ENCODE results near the gene KRT15.

Gene KRT15

DNA sequence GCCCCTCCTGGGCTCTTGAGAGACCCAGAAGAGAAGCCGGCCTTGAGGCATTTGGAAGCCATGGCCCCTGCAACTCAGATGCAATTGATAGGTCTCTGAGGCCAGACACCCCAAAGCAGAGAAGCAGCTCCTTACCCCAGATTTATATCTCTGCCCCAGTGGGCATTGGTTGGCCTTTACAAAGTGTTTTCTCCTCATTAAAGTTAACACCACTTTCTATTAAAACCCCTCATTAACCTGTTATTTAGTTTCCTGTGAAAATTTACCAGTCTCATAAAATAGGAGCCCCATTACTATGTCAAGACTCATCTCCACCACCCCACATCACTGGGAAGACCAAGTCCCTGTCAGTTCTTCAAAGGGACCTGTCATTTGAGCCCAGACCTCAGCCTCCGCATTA, 37.7 kb downstream of the KRT15 start, which contains the start of gene KRT35:
TSS of gene KRT35 (minus strand) at position 116 of the 400 bp plus-strand sequence. CDS start at position 62, 54 bp downstream.
- DNase-seq (ENCODE audit: low read depth) = no peak
- TF ChIP-seq, protein P1, sequence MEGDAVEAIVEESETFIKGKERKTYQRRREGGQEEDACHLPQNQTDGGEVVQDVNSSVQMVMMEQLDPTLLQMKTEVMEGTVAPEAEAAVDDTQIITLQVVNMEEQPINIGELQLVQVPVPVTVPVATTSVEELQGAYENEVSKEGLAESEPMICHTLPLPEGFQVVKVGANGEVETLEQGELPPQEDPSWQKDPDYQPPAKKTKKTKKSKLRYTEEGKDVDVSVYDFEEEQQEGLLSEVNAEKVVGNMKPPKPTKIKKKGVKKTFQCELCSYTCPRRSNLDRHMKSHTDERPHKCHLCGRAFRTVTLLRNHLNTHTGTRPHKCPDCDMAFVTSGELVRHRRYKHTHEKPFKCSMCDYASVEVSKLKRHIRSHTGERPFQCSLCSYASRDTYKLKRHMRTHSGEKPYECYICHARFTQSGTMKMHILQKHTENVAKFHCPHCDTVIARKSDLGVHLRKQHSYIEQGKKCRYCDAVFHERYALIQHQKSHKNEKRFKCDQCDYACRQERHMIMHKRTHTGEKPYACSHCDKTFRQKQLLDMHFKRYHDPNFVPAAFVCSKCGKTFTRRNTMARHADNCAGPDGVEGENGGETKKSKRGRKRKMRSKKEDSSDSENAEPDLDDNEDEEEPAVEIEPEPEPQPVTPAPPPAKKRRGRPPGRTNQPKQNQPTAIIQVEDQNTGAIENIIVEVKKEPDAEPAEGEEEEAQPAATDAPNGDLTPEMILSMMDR (conservative IDR thresholded peaks at IDR 0.05; ENCODE audit: low read depth, low read length) = no peak
- no peak within 1 kb of the TSS for H3K4me3 ChIP-seq (ENCODE audit: low read depth, low read length)

DNA sequence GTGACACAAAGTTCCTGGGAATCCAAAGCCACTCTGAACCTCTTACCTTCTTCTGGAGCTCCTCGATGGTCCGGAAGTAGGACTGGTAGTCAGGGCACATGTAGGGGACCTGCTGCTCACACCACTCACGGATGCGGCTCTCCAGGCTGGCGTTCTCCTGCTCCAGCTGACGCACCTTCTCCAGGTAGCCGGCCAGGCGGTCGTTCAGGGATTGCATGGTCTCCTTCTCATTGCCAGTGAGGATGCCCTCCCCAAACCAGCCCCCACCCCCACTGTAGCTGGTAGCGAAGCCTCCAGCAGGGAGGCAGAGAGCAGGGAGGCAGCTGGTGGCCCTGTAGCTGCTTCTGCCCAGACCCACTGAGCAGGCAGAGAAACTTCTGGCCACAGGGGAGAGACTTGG, 38.1 kb downstream of the KRT15 start:
- no peak for DNase-seq (ENCODE audit: low read depth)
- no peak overlapping the region for H3K4me3 ChIP-seq (ENCODE audit: low read depth, low read length)
- TF ChIP-seq, protein P1 (conservative IDR thresholded peaks at IDR 0.05; ENCODE audit: low read depth, low read length) = no peak

DNA sequence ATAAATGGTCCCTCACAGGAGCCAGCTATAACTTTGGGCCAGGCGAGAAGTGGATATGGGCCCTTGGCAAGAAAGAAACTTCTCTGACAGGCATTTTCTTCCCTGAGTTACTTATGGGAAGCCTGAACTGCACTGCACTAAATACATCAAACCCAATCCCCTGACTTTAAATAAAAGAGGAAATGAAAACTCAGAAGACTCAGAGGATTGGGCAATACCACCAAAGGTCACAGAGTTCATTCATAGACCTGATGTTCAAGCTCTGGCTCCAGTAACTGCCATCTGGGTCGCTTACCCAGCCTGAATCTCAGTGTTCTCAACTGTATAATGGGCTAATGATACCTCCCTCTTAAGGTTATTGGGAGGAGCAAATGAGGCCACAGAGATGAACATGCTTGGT, 38.6 kb downstream of the KRT15 start:
- DNase-seq (ENCODE audit: low read depth) = no peak
- TF ChIP-seq, protein P1 (conservative IDR thresholded peaks at IDR 0.05; ENCODE audit: low read depth, low read length) = no peak
- H3K4me3 ChIP-seq (ENCODE audit: low read depth, low read length) = no peak overlapping the region

DNA sequence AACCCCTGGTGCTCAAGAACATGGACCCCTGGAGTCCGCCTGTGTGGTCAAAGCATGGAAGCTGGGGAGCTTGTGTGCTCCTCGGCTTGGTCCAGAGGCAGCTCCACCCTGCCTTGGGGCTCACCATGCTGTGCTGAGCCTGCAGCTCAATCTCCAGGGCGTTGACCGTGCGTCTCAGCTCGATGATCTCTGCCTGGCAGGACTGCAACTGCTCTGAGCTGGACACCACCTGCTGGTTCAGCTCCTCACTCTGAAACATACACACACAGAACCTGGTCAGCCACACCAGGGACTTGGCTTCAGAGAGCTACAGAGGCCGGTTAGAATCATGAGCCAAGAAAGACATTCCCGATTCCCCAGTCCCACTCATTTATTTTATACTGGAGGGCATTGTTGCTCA, 40.5 kb downstream of the KRT15 start:
- no peak for DNase-seq (ENCODE audit: low read depth)
- no peak overlapping the region for H3K4me3 ChIP-seq (ENCODE audit: low read depth, low read length)
- TF ChIP-seq, protein P1 (conservative IDR thresholded peaks at IDR 0.05; ENCODE audit: low read depth, low read length) = peak; percentile 9

DNA sequence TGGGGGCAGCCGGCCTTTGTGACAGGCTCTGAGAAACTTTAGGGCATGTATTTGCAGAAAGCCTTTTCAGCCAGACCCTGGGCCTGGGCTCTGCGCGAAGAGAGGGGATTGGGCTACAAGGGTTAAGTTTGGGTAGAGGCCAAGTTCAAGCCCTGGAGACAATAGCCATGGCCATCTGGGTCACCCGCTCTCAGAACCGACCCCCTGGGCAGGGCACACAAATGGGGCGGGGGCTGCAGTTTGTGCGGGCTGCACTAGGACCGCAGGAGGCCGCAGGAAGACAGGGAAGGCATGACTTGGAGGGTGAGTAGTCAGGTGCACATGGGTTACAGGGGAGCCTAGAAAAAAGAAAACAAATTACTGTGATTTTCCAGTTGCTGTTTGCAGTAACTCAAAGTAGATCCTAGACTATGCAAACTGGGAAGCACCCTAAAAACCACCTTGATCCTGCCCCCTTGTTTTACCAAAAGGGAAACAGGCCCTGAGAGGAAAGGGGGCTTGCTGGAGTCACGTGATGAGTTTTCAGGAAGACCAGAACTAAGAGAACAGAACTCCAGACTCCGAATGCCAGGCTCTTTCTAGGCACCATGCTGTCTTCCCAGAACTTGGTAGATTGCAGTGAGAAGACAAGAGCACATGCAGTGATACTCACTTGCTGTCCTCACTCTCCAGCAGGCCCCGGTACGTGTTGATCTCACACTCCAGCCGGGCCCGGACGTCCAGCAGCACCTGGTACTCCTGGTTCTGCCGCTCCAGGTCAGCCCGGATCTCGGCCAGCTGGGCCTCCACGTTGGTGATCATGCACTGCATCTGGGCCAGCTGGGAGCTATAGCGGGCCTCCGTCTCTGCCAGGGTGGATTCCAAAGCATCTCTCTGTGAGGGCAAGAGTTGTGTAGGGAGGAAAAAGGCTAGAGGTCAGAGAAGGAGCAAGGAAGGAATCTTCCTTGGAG, 41.5 kb downstream of the KRT15 start:
- no peak overlapping the region for H3K4me3 ChIP-seq (ENCODE audit: low read depth, low read length)
- TF ChIP-seq, protein P1 (conservative IDR thresholded peaks at IDR 0.05; ENCODE audit: low read depth, low read length) = no peak
- DNase-seq (ENCODE audit: low read depth) = no peak

- TF ChIP-seq, protein P1 (conservative IDR thresholded peaks at IDR 0.05; ENCODE audit: low read depth, low read length) = no peak
- no peak for DNase-seq (ENCODE audit: low read depth)
- no peak overlapping the region for H3K4me3 ChIP-seq (ENCODE audit: low read depth, low read length)
Observed at GRCh38 chr17:41475421-41475820, 43.3 kb downstream of the KRT15 start.

All from choroid plexus epithelial cell (primary cell).